ENCODE measurements around the gene TTC8.

TTC8 gene

GRCh38 chr14:88825503-88825902 is 1.1 kb downstream of the TTC8 start:
- peaks cover 6% of the 10 kb centered on the region for H3K36me3 ChIP-seq
- H3K4me1 ChIP-seq = peaks cover 19% of the 10 kb centered on the region
- no peak for DNase-seq
- no peaks in the 10 kb centered on the region for H3K9me3 ChIP-seq
- peak overlapping the region; percentile 90 for H3K4me3 ChIP-seq (ENCODE audit: low read depth, low read length)
- no peaks in the 10 kb centered on the region for H3K27me3 ChIP-seq
- no peak for TF ChIP-seq CTCF (IDR thresholded peaks at IDR 0.05; ENCODE audit: low read depth, low read length)

DNA sequence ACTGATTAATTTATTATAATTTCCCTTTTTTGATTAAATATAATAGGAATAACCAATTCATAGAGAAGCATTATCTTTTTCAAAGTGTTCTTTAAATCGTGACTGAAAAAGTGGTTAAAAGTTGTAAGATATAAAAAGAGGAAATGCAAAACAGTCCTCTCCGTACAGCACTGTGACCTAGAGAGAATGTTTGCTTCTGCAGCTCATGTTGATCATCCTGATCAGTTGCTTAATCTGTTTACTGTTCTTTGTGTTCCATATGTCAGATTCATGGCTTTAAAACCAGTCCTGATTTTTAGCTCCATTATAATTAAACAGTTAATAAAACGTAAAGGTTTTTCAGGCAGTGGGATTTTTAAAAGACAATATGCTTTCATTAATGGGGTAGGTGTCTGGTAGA is 4.7 kb downstream of the TTC8 start:
- TF ChIP-seq CTCF (IDR thresholded peaks at IDR 0.05; ENCODE audit: low read depth, low read length) = no peak
- Histone ChIP-seq H3K27me3 (no peaks in the 10 kb centered on the region), H3K4me1 (peaks cover 45% of the 10 kb centered on the region), H3K4me3 (ENCODE audit: low read depth, low read length) (peak overlapping the region; percentile 90), H3K36me3 (peaks cover 27% of the 10 kb centered on the region), H3K9me3 (no peaks in the 10 kb centered on the region)
- no peak for DNase-seq

DNA sequence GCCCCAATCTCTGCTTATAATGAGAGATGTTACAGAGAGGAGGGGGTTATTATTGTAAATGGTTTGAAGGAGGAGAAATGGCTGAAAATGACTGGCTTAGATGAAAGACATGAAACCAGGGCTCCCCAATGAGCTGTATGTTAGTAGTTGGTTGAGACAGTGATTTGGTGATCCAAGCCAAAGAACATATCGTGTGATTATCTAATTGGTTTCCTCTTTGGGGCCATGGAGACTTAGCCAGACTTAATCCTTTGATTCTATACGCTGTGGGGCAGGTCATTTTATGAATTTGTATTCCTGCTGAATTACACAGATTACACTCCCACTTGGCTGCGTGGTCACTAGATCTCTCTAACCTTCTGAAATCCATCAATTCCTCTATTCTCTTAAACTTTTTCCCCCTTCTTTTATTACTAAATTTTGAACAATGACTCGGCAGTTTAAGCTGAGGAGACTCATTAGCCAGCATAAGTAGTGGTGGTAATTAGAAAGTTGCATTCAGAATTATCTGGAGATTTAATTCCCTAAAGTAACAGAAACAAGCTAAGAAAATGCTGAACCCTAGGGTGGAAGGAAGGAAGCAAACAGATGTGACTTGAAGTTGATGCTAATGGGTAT is 5.3 kb downstream of the TTC8 start:
- Histone ChIP-seq H3K36me3 (peaks cover 23% of the 10 kb centered on the region), H3K4me3 (ENCODE audit: low read depth, low read length) (peak overlapping the region; percentile 90), H3K27me3 (no peaks in the 10 kb centered on the region), H3K4me1 (peaks cover 48% of the 10 kb centered on the region), H3K9me3 (no peaks in the 10 kb centered on the region)
- TF ChIP-seq CTCF (IDR thresholded peaks at IDR 0.05; ENCODE audit: low read depth, low read length) = no peak
- no peak for DNase-seq

GRCh38 chr14:88831284-88831683 is 6.8 kb downstream of the TTC8 start:
- no peak for DNase-seq
- Histone ChIP-seq H3K9me3 (no peaks in the 10 kb centered on the region), H3K4me1 (peaks cover 54% of the 10 kb centered on the region), H3K27me3 (no peaks in the 10 kb centered on the region), H3K4me3 (ENCODE audit: low read depth, low read length) (no peak overlapping the region), H3K36me3 (peaks cover 20% of the 10 kb centered on the region)
- no peak for TF ChIP-seq CTCF (IDR thresholded peaks at IDR 0.05; ENCODE audit: low read depth, low read length)

- H3K27me3 ChIP-seq = no peaks in the 10 kb centered on the region
- no peak for TF ChIP-seq CTCF (IDR thresholded peaks at IDR 0.05; ENCODE audit: low read depth, low read length)
- H3K36me3 ChIP-seq = peaks cover 20% of the 10 kb centered on the region
- no peak for DNase-seq
- peaks cover 60% of the 10 kb centered on the region for H3K4me1 ChIP-seq
- H3K4me3 ChIP-seq (ENCODE audit: low read depth, low read length) = no peak overlapping the region
- H3K9me3 ChIP-seq = no peaks in the 10 kb centered on the region
Measured at GRCh38 chr14:88834883-88835431, 10.5 kb downstream of the TTC8 start.

GRCh38 chr14:88835661-88836060 is 11.2 kb downstream of the TTC8 start:
- Histone ChIP-seq H3K27me3 (no peaks in the 10 kb centered on the region), H3K36me3 (peaks cover 20% of the 10 kb centered on the region), H3K4me1 (peaks cover 55% of the 10 kb centered on the region), H3K9me3 (no peaks in the 10 kb centered on the region), H3K4me3 (ENCODE audit: low read depth, low read length) (no peak overlapping the region)
- DNase-seq = no peak
- TF ChIP-seq CTCF (IDR thresholded peaks at IDR 0.05; ENCODE audit: low read depth, low read length) = no peak
